Measurements from ENCODE around the gene NAP1L4.

The NAP1L4 gene

GRCh38 chr11:2902784-2903671 is 89.1 kb downstream of the NAP1L4 start:
- no peak for DNase-seq

GRCh38 chr11:2901854-2902783 is 90.0 kb downstream of the NAP1L4 start:
- peak; percentile 91 for DNase-seq

- no peak for DNase-seq
These were observed 90.8 kb downstream of the NAP1L4 start for GRCh38 chr11:2901196-2901796.

GRCh38 chr11:2899080-2899783 is 92.9 kb downstream of the NAP1L4 start:
- DNase-seq: no peak

- DNase-seq: peak; percentile 73
These were observed 93.6 kb downstream of the NAP1L4 start for GRCh38 chr11:2898366-2899079.

GRCh38 chr11:2897048-2897447 is 95.1 kb downstream of the NAP1L4 start:
- DNase-seq: no peak

- no peak for DNase-seq
These were observed 96.1 kb downstream of the NAP1L4 start for GRCh38 chr11:2896047-2896446.
